Eye (tissue), 1 donor: Measurements from ENCODE around the gene CARD9.
"Not testable (repeated sequence)": the region's sequence is repeated elsewhere in the genome, so short reads cannot be mapped to it uniquely, and the experiment has no call there.

Source experiments
- DNase-seq: peaks from one replicate; pipeline ENCODE4 v3.0.0-alpha.2; 2015

The CARD9 gene

GRCh38 chr9:136363106-136363948, 10.1 kb downstream of the CARD9 start, which contains the start of gene DNLZ:
Gene DNLZ (minus strand): TSS chr9:136363744. CDS start chr9:136363714, 30 bp downstream.
- DNase-seq = peak; percentile 97

- DNase-seq = no peak
Measured at GRCh38 chr9:136362450-136362784, 11.1 kb downstream of the CARD9 start.

DNA sequence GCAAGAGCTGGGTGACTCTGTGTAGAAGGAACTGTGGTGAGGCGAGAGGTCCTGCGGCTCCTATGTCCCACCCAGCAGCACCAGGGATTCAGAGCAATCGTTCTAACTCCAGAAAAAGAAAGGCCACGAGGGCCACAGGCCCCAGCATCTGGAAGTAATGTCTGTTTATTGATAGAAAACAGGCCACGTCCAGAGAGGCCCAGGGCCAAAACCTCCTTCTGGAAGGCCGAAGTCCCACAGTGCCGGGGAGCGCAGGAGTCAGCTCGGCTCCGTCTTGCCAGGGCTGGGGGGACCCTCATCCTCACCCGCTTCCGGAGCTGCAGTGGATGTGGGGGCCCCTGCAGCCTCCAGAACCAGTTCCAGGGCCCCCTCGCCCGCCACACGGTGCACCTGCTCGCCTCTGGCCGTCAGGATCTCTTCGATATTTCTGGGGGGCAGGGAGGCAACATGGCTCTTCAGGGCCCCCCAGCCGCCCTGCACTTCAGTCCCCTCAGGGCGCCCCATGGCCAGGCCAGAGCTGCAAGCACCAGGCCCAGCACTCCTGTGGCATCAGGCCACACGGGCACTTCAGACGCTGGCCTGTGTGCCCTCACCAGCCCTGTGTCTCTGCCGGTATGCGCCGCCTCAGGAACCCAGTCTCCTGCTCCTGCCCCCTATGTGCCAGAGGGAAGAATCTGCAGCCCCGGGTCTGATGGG, 11.6 kb downstream of the CARD9 start:
- no peak for DNase-seq

DNA sequence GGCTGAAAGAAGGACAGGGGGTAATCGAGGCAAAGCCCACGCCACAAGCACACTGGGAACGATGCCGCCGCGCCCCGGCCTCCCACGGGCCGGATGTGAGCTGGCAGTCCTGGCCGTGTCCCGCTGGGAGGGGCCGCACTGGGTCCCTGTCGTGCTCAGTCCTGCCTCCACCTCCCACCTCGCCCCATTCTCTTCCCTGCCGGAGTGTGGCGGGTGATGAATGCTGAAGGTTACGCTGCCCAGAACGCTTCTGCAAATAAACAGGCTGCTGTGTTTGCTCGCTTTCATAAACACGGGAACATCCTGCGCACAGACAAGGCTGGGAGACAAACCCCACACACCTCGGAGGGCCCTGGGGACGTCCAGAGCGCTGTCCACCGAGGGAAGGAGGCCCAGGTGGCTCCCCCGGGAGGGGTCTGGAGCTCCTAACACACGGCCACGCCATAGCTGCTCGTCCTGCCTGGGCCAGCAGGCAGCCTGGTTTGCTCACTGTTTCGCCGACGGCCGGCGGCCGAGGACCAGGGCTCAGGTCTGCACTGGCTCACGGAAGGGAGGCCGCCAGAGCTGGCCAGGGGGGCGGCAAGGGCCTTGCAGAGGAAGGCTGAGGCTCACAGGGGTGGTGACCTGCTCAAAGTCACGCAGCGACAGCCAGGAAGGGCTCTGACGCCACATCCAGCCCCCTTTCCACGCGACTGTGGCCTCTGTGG, 12.3 kb downstream of the CARD9 start:
- DNase-seq = no peak

GRCh38 chr9:136359774-136360718, 13.4 kb downstream of the CARD9 start:
- DNase-seq = no peak

- DNase-seq = no peak
Measured at GRCh38 chr9:136358888-136359287, 14.6 kb downstream of the CARD9 start.

- DNase-seq = no peak
Measured at GRCh38 chr9:136358016-136358415, 15.5 kb downstream of the CARD9 start.

GRCh38 chr9:136357202-136357725, 16.2 kb downstream of the CARD9 start:
- DNase-seq = no peak

GRCh38 chr9:136355616-136356557, 17.6 kb downstream of the CARD9 start:
- DNase-seq = no peak

DNA sequence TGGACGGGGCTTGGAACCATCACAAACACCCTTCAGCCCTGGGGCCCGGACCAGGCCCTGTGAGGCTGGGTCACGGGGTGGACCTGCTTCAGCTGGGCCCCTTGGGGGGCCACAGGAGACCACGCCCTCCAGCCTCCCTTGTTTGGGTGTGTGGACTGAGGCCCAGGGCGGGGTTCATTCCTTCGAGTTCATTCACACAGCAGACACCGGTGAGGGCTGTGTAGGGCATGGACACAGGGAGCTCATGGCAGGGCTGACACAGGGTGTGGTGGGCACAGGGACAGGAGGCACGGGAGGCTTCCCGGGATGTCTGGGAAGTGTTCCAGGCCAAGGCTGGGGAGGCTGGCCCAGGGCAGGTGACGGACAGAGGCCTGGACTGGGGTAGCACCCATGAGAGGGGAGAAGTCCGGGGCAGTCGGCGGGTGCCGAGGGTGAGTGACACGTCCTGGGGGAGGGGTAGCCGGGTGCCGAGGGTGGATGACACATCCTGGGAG, 18.8 kb downstream of the CARD9 start:
- no peak for DNase-seq

GRCh38 chr9:136353757-136354488, 19.5 kb downstream of the CARD9 start:
- no peak for DNase-seq

GRCh38 chr9:136353088-136353487, 20.4 kb downstream of the CARD9 start:
- DNase-seq = no peak

DNA sequence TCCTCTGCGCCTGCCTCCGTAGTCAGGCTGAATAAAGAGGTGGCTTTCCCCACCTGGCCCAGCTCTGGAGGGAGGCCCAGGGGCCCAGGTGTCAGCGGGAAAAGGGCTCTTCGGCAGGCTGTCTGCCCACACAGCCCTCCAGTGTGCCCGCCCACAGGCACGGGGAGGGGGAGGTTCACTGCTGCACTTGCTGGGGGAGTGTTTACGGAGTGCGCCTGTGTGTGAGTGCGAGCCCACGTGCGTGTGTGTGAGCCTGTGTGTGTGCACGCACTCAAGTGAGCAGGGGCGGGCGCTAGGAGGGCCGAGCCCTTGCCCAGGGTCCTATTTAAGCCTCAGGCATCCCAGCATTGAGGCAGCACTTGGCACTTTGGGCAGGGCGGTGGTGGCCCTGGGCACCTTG, 20.8 kb downstream of the CARD9 start:
- no peak for DNase-seq

- not testable (repeated sequence) for DNase-seq
Measured at GRCh38 chr9:136351868-136352267, 21.6 kb downstream of the CARD9 start.

- no peak for DNase-seq
Measured at GRCh38 chr9:136351252-136351800, 22.1 kb downstream of the CARD9 start.

- no peak for DNase-seq
Measured at GRCh38 chr9:136349546-136349945, 23.9 kb downstream of the CARD9 start.

- DNase-seq = peak; percentile 14
Measured at GRCh38 chr9:136348691-136349090, 24.8 kb downstream of the CARD9 start.

- peak; percentile 24 for DNase-seq
Measured at GRCh38 chr9:136347472-136348256, 25.8 kb downstream of the CARD9 start.

DNA sequence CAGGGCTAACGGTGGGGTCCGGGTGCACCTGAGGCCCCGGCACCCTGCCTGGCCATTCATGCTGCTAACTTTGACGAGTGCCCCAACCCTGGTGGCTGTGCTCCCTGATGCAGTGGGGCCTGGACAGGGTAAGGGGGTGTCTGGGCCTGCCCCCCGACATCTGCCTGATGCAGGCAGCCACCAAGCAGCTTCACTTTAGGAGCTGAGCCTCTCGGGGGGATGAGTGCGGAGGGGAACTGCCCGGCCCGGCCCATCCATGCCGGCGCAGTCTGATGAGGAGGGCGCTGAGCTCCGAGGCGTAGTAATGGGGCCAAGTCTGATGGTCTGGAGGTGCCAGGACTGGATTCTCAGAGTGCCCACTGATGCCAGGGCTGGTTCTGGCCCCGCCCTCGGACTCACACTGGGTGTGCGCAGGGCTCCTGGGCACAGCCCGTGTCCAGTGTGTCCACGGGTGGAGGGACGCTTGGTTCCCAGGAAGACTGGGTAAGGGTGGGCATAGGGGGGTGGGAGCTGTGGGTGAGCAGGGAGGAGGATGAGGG, 26.5 kb downstream of the CARD9 start:
- no peak for DNase-seq
